ENCODE results near the gene DNAH12. TPM values are rescaled to one million over a fixed set of nuclear protein-coding genes. Genes with fewer than 3 reads are reported as not detected.

The DNAH12 gene
- total RNA-seq, 1 donor from 2014 or later: under 0.01 TPM

Other genes starting within 250 kb of the DNAH12 start
- gene PDE12, start 11.9 kb upstream of the DNAH12 start, total RNA-seq: 6.1 and 8.7 TPM in 2 replicates
- 106 and 123 TPM in 2 replicates for gene ARF4, start 53.0 kb upstream of the DNAH12 start, total RNA-seq
- 18.8 and 19.4 TPM in 2 replicates for gene DENND6A, start 148.7 kb upstream of the DNAH12 start, total RNA-seq
- gene SLMAP, start 212.0 kb upstream of the DNAH12 start, total RNA-seq: 22.9 and 27.6 TPM in 2 replicates

Data from lung microvascular endothelial cell (primary cell).